Uterus (tissue), 2 donors: ENCODE measurements around the gene ZPBP.

Experiments
- CTCF ChIP-seq, 4 experiments: fragments of 200-600 bp in 2 of 4; fragments of 450-650 bp in 2 of 4; sonication (generic) in 2 of 4; IDR thresholded peaks; one replicate each; pipeline ENCODE4 v1.5.1; 2016 to 2019; ENCODE audit warnings: antibody characterized with exemption in 4 of 4, mild to moderate bottlenecking in 2 of 4, moderate library complexity in 1 of 4
- POLR2A ChIP-seq, 2 donors: fragments of 450-650 bp; IDR thresholded peaks; one replicate each; pipeline ENCODE4 v1.6.1; 2016; ENCODE audit warnings: antibody characterized with exemption in 2 of 2, mild to moderate bottlenecking in 1 of 2, moderate library complexity in 1 of 2

GRCh38 chr7:50119815-50120637 lies 27.0 kb upstream of the ZPBP start:
- no peak for TF ChIP-seq CTCF (IDR thresholded peaks at IDR 0.05)
- no peak for TF ChIP-seq POLR2A (IDR thresholded peaks at IDR 0.05)
